RWPE1 (cell line): ENCODE results near the gene FAM76B.

Experiments
- CTCF ChIA-PET: fragments of 350-600 bp; sonication (Branson Sonifier 250); formaldehyde crosslinking; extraction: SDS; loops from one replicate; lab custom pipeline; 2021; lab: Yijun Ruan, JAX
- POLR2A ChIA-PET: fragments of 400-600 bp; formaldehyde crosslinking; extraction: SDS; loops from one replicate; lab custom pipeline; 2020; ENCODE audit warnings: antibody characterized with exemption; ENCODE audit not compliant: low non-redundant PET; lab: Yijun Ruan, JAX
- DNase-seq: peaks from one replicate; pipeline ENCODE4 v3.0.0; 2012; ENCODE audit warnings: low spot score
- H3K27ac ChIP-seq: fragments of 450-650 bp; 2 replicates; pipeline ENCODE4 v1.5.1; 2017
- CTCF ChIP-seq: fragments of 450-650 bp; conservative IDR thresholded peaks from 2 replicates; pipeline ENCODE4 v1.5.1; 2017; ENCODE audit warnings: low read depth, mild to moderate bottlenecking

The FAM76B gene

GRCh38 chr11:95729462-95729861, 60.1 kb downstream of the FAM76B start:
- no peak overlapping the region for H3K27ac ChIP-seq
- DNase-seq = no peak
- CTCF ChIA-PET = no interaction called here
- POLR2A ChIA-PET = no interaction called here
- no peak for TF ChIP-seq CTCF

- no peak for DNase-seq
- POLR2A ChIA-PET = no interaction called here
- CTCF ChIA-PET = interaction anchor here (0.6 kb wide), 1 partner anchor 219 kb away, joined by 3 read pairs; no protein-coding TSS in a partner anchor
- TF ChIP-seq CTCF = no peak
- no peak overlapping the region for H3K27ac ChIP-seq
These were observed 60.8 kb downstream of the FAM76B start for GRCh38 chr11:95728790-95729189.

- DNase-seq = no peak
- H3K27ac ChIP-seq = no peak overlapping the region
- CTCF ChIA-PET = no interaction called here
- TF ChIP-seq CTCF = no peak
- POLR2A ChIA-PET = no interaction called here
These were observed 61.5 kb downstream of the FAM76B start for GRCh38 chr11:95728094-95728493.

- ChIA-PET POLR2A (no interaction called here), CTCF (no interaction called here)
- H3K27ac ChIP-seq = no peak overlapping the region
- DNase-seq = no peak
- no peak for TF ChIP-seq CTCF
These were observed 62.0 kb downstream of the FAM76B start for GRCh38 chr11:95727620-95728019.

- POLR2A ChIA-PET = no interaction called here
- H3K27ac ChIP-seq = no peak overlapping the region
- CTCF ChIA-PET = no interaction called here
- TF ChIP-seq CTCF = no peak
- DNase-seq = no peak
These were observed 62.5 kb downstream of the FAM76B start for GRCh38 chr11:95727111-95727510.

GRCh38 chr11:95725196-95725595, 64.4 kb downstream of the FAM76B start:
- POLR2A ChIA-PET = no interaction called here

More at GRCh38 chr11:95725196-95725595, 64.4 kb downstream of the FAM76B start:
- TF ChIP-seq CTCF = no peak
- no peak overlapping the region for H3K27ac ChIP-seq
- no peak for DNase-seq
- CTCF ChIA-PET = interaction anchor here (0.6 to 0.8 kb wide), 3 partner anchors 20 to 568 kb away, joined by 3 to 5 read pairs (median 3); no protein-coding TSS in a partner anchor
